Retinal pigment epithelial cell (primary cell): ENCODE results near the gene INPP4B.

Experiments used
- DNase-seq: peaks from one replicate; pipeline ENCODE4 v3.0.0-alpha.2; 2010; ENCODE audit warnings: low read depth
- H3K4me3 ChIP-seq: 2 replicates; pipeline ENCODE4 v1.5.1; 2011; ENCODE audit warnings: mild to moderate bottlenecking, low read length, control low read depth, moderate library complexity
- TF ChIP-seq, protein P1 (sequence below): conservative IDR thresholded peaks from 2 replicates; pipeline ENCODE4 v1.5.1; 2011; ENCODE audit warnings: low read depth, low read length, control low read depth, inconsistent platforms

INPP4B gene

DNA sequence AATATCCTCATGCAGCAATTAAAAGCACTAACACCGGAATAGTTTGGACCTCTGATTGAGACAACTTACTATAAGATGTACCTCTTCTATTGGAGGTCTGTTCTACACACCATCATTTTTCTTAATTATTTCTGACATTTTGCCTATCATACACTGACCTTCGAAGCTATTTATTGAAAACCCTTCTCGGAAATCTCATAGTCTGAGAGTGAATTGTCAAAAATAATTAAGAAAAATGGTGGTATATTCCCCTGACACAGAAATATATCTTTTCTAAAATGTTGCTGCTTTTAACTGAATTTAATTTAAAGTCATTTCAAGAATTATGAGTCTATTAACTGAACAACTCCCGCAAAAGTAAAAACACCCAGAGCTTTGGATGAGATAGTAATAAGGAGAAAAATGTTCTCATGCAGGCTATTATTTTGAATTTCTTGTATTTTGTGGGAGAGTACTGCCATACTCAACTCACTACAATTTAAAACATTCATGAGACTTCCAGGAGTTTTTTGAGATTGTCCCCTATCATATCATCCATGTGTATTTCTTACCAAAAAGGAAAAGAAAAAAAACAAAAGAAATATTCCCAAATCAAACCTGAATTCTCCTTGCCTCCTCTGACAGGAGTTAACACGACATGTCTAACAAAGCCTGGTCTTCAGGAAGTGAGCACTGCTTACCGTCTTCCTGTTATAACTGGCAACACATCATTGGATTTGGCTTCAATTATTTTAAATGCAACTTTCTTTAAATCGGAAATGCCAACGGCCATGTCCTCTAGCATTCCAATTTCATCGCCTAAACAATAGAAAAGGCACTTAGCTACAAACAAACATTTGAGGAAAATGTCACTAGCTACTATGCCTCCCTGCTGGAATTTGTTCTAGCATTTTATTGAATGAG is 724.4 kb downstream of the INPP4B start:
- TF ChIP-seq, protein P1, sequence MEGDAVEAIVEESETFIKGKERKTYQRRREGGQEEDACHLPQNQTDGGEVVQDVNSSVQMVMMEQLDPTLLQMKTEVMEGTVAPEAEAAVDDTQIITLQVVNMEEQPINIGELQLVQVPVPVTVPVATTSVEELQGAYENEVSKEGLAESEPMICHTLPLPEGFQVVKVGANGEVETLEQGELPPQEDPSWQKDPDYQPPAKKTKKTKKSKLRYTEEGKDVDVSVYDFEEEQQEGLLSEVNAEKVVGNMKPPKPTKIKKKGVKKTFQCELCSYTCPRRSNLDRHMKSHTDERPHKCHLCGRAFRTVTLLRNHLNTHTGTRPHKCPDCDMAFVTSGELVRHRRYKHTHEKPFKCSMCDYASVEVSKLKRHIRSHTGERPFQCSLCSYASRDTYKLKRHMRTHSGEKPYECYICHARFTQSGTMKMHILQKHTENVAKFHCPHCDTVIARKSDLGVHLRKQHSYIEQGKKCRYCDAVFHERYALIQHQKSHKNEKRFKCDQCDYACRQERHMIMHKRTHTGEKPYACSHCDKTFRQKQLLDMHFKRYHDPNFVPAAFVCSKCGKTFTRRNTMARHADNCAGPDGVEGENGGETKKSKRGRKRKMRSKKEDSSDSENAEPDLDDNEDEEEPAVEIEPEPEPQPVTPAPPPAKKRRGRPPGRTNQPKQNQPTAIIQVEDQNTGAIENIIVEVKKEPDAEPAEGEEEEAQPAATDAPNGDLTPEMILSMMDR = no peak
- no peak overlapping the region for H3K4me3 ChIP-seq
- no peak for DNase-seq

DNA sequence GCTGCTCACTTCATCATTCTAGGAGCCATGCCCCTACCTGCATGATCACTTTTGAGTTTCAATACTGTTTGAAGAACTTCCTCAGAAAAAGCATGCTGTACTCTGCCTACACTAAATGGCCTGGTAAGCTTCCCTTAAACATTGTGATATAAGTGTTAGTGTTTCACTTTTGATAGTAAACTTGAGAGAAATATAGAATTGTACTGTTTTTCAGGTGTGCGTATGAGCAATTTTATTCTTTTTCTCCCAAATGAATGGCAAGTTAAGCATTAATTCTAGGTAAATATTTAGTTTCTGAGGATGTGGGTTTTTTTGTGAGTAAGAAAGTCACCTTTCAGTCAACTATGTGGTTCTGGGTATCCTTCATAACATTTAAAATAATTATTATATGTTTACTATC is 725.2 kb downstream of the INPP4B start:
- TF ChIP-seq, protein P1 = no peak
- no peak for DNase-seq
- H3K4me3 ChIP-seq = no peak overlapping the region

DNA sequence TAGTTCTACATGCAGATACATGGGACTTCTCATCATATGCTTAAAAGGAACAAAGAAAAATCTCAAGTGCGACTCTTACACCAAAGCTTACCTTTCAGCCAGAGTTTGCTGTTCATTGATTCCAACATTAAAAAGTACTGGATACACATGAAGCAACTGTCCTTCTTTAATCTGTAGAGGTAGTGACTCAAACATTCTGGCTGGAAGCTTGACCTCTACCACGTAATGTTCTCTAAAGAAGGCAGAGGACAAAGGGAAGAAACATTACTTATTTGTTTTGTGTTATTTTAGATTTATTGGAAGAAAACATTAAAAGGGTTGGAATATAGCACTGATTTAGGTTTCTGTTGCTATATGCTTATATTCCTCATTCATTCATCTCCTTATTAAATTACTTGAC is 733.6 kb downstream of the INPP4B start:
- TF ChIP-seq, protein P1 = no peak
- DNase-seq = no peak
- H3K4me3 ChIP-seq = no peak overlapping the region

DNA sequence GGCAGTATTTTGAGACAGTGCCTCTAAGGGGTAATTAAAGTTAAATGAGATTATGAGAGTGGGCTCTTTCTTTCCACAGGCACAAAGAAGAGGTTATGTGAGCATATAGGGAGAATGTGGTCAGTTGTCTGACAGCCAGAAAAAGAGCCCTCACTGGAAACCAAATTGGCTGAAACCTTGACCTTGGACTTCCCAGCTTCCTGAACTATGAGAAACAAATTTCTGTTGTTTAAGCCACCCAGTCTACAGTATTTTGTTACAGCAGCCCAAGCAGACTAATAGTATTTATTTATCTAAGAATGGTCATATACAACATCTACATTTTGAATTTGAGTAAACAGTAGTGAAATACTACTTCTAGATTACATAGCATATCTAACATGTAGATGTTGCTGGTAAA is 736.0 kb downstream of the INPP4B start:
- TF ChIP-seq, protein P1 = no peak
- no peak for DNase-seq

DNA sequence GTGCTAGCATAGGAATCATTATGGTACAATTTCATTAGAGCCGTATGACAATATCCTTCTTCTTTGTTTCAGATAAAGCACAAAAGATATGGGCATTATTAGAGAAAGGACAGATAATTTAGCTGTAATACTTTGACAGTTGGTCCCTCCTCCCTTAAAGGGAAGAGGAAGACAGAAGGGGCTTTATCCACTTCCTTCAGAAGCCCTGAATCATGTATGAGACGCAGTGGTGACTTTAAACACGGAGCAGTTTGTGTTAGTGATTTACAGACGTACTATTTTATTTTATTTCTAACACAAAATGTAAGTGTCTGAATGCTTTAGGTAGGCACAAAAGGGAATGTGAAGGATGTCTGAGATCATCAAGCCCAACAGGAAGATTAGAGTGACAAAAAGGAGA is 742.1 kb downstream of the INPP4B start:
- DNase-seq = no peak
- H3K4me3 ChIP-seq = no peak overlapping the region
- TF ChIP-seq, protein P1 = no peak

More for the DNA sequence above, 736.0 kb downstream of the INPP4B start:
- H3K4me3 ChIP-seq = no peak overlapping the region

DNA sequence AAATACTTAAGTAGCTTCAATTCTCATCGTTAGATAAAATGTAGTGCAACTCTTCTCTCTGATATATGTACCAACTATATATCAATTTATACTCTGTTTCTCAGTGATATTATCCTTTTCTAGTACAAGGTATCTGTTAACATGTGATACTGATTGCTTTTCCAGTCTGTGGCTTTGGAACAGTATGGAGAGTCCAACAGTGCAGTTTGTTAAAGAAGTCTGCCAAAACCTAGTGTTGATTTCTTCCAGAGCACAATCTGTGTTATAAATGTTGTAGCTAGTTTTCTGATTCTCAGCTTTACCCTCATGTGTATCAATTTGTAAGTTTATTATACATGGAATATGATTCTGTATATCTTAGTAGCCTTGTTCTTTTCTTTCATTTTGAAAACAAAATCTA is 744.7 kb downstream of the INPP4B start:
- TF ChIP-seq, protein P1 = no peak
- H3K4me3 ChIP-seq = no peak overlapping the region

DNA sequence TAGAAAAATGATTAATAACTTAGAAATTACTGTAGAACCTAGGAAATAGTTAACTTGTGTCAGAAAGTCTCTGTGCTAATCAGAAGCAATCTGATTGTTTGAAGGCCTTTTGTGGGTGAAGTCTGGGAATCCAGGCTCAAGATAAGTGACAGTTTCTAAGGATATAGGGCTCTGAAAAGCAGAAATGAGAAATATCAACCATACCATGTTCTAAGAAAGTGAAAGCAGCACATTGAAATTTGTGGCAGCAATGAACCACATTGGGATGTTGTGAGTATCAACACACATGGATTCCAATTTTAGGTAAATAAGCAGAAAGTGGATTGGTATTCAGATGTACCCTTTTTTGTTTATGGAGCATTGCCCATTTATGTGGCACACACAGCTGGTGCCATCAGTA is 745.2 kb downstream of the INPP4B start:
- TF ChIP-seq, protein P1 = no peak
- no peak for DNase-seq
- no peak overlapping the region for H3K4me3 ChIP-seq

More for the DNA sequence above, 744.7 kb downstream of the INPP4B start:
- no peak for DNase-seq
